DLD1 (cell line): ENCODE measurements around the gene HBG2.
"Not testable (repeated sequence)": the region's sequence is repeated elsewhere in the genome, so short reads cannot be mapped to it uniquely, and the experiment has no call there.

Experiments
- in situ Hi-C: cut with HindIII; loops from 2 replicates; pipeline ENCODE4 v1.10.0; 2017; ENCODE audit warnings: low sequenced_read_pairs

The HBG2 gene

DNA sequence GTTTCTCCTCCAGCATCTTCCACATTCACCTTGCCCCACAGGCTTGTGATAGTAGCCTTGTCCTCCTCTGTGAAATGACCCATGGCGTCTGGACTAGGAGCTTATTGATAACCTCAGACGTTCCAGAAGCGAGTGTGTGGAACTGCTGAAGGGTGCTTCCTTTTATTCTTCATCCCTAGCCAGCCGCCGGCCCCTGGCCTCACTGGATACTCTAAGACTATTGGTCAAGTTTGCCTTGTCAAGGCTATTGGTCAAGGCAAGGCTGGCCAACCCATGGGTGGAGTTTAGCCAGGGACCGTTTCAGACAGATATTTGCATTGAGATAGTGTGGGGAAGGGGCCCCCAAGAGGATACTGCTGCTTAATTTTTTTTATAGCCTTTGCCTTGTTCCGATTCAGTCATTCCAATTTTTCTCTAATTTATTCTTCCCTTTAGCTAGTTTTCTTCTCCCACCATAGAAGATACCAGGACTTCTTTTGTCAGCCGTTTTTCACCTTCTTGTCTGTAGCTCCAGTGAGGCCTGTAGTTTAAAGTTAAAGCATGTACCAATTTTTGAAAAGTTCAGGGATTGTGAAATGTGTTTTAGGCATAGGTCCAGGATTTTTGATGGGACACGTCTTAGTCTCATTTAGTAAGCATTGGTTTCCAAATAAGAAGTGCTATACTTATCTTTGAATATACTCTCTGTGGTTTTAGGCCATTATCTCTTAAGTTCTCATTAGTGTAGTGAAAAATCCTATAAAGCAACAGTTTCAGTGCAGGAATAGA is at the start of gene HBG2:
Gene HBG2 (minus strand): TSS at position 136 of the 768 bp plus-strand sequence. CDS start 53 bp downstream, at position 83.
- in situ Hi-C loops, result not testable (repeated sequence)

DNA sequence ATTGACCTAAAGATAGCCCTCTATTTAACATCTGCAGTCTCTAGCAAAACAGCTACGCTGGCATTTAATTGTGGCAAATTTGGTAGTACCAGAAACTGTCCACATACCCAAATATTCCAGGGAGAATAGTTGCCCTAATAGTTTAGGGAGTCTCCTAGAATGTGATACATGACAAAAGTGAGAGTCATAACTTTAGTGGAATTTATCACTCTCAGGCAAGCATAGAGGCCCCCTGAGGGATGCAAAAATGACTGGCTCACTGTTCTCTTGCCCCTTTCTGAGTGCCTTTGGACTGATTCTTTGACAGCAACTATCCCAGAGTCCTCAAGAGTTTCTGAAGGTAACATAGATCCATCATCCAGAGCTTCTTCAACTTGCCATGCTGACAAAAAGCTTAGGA is 49.5 kb upstream of the HBG2 start:
- in situ Hi-C loops, result no loop called here

DNA sequence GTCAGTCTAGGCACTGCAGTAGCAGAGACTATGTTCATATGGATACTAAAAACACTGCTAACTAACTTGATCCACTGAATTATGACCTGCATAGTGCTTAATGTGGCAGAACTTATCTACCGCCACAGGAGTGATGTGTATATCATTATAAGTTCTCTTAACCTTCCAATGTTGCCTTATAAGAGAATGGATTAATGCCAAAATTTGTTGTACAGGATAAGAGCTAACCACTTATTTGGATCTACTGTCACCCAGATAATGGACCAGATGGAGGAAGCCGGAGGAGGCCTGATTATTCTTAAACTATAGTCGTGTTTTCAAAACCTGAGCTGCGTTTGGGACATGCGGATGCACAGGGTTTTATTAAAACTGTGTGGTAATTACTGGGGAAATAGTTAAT is 49.0 kb upstream of the HBG2 start:
- in situ Hi-C loops, result no loop called here

DNA sequence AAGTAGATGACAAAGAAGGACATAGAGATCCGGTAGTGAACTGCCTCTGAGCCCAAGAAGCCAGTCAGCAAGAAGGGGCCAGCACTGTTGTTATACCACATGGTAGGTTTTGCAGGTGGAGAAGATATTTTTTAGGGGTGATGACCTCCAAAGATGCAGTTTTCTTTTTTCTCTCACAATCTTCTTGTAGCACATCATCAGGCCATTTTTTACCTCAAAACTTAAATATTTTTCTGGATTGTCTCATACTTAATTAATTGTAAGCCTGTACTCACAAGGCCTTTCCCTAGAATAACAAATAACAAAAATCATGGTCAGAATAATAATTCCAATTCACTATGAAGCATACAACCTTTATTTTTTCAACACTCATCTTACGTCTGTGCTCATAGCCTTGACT is 47.3 kb upstream of the HBG2 start, which contains the start of gene OR51B4:
Gene OR51B4 (minus strand): TSS at position 101 of the 400 bp plus-strand sequence. CDS start 0 bp downstream, at position 101.
- in situ Hi-C loops, result no loop called here

DNA sequence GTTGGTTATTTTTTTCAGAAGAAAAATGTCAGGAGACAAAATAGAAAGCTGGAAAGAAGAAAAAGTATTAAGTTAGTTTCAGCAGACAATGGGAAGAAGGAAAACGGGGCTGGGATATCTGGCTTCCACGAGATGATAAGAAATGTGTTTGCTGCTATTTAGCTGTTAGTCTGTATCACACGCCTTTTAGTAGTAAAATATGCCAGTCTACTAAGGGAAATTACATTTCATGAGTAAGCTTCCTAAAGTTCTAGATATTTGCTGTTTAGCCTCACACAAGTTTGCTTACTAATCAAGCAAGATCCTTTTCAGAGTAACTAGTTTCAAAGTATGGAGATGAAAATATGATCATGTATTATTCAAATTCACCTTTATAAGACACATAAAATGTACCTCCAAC is 45.7 kb upstream of the HBG2 start:
- in situ Hi-C loops, result no loop called here

DNA sequence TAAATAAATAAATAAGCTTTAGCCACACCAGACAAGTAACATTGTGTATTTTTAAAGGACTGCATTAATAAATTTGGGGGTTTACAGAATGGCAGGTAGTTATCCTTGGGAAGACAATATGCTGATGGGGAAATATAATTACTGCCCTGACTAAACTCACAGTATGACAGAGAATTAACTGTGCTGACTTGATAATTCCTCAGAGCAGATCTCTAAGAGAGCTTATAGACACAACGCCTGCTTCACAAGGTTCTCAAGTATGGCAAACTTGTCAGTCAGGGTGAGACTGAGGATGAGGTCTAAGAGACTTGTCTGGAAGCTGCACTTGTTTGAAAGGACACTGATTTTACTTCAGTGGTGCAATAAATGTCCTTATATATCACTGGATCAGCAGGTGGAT is 43.9 kb upstream of the HBG2 start:
- in situ Hi-C loops, result no loop called here

DNA sequence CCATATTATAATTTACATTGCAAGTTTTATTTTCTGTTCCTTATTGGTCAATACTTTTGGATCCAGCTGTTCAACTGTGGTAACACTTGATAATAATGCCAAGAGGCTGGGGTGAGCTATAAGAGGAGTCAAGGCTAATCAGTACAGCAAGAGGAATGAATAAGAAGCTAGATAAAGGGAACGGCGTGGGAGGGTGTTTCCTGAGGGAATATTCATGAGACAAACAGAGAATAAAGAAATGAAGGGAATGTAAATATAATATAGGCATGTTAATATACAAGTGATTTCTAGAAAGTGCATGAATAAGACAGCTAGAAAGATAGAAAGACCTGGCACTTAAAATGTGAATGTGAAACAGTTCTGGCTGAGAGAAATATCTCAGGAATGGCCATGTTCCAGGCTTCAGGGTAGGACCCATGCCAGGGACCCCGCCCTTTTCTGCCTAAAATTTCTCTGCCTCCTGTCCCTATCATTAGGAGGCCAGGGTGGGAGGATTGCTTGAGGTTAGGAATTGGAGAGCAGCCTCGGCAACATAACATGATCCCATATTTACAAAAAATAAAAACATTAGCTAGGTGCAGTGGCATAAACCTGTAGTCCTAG is 43.2 kb upstream of the HBG2 start:
- in situ Hi-C loops, result no loop called here

DNA sequence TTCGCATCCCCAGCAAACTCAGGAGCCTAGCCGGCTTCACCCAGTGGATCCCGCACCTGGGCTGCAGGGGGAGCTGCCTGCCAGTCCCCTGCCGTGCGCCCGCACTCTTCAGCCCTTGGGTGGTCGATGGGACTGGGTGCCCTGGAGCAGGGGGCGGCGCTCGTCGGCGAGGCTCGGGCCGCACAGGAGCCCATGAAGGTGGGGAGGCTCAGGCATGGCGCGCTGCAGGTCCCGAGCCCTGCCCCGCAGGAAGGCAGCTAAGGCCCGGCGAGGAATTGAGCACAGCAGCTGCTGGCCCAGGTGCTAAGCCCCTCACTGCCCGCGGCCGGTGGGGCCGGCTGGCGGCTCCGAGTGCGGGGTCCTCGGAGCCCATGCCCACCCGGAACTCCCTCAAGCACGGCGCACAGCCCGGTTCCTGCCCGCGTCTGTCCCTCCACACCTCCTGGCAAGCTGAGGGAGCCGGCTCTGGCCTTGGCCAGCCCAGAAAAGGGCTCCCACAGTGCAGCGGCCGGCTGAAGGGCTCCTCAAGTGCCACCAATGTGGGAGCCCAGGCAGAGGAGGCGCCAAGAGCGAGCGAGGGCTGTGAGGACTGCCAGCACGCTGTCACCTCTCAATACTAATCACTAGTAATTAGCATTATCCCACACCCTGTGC is 39.9 kb upstream of the HBG2 start:
- in situ Hi-C loops, result not testable (repeated sequence)

DNA sequence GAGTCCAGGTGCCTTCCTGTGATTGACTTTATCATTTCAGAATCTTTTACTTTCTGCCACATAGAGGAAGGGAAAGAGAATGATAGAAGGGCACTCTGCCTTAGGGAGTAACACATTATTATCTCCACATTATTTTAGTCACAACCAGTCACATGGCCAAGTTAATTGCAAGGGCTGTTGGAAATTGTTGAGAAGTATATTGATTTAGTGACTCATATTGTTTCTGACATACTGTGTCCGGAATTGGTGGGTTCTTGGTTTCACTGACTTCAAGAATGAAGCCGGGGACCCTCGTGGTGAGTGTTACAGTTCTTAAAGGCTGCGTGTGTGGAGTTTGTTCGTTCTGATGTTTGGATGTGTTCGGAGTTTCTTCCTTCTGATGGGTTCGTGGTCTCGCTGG is 38.4 kb upstream of the HBG2 start:
- in situ Hi-C loops, result no loop called here

DNA sequence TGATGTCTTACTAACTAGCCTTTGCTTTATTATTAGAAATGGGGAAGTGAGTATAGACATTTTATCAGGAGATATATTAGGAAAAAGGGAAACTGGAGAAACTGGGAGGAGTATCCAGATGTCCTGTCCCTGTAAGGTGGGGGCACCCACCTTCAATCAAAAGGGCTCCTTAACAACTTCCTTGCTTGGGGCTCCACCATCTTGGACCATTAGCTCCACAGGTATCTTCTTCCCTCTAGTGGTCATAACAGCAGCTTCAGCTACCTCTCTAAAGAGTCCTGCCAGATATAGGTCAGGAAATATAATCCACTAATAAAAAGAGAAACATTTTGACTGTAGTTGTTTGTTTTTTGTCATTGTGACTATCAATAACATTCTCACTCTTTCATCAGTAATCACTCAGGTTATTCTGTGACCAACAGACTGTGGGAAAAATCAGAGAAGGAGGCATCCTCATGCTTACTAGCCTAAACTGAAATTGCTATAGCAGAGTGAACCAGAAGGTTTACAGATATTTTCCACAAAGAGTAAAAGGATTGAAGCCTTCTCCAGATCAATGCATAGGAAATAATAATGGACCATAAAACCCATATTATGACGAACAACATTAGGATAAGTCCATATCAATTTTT is 36.7 kb upstream of the HBG2 start:
- in situ Hi-C loops, result no loop called here

DNA sequence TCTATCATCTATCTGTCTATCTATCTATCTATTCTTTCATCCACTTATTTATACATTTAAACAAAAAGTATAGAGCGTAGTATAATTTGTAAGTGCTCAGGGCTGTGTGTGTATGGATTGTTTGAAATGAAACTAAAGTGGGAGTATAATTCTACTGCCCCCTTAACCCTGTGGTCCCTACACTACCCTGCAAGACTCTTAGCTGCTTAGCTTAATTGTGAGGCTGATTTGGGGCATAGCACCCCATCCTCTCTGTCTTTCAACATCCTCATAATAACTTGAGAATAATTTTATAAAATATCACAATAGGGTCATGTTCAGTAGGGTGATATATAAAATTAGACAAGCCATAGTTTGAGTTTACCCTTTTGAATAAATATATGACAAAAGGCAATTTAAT is 35.5 kb upstream of the HBG2 start:
- in situ Hi-C loops, result no loop called here

DNA sequence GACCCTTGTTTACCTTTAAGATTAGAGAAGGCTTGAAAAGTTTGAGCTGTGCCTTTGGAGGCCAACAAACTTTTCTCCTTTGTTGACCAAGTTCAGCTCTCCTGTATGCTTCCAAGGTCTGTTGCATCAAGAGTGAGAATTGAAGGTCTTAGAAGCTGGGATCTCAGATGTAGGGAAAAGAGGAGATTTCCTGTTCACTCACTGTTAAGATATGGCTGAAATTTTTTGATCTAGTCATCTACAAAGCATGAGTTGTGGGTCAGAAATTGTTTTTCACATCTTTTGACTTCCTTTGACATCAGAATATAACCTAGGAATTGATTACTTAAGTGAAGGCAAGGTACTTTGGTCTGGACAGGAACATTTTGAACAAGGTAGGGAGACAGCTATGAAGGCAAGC is 35.1 kb upstream of the HBG2 start:
- in situ Hi-C loops, result no loop called here

DNA sequence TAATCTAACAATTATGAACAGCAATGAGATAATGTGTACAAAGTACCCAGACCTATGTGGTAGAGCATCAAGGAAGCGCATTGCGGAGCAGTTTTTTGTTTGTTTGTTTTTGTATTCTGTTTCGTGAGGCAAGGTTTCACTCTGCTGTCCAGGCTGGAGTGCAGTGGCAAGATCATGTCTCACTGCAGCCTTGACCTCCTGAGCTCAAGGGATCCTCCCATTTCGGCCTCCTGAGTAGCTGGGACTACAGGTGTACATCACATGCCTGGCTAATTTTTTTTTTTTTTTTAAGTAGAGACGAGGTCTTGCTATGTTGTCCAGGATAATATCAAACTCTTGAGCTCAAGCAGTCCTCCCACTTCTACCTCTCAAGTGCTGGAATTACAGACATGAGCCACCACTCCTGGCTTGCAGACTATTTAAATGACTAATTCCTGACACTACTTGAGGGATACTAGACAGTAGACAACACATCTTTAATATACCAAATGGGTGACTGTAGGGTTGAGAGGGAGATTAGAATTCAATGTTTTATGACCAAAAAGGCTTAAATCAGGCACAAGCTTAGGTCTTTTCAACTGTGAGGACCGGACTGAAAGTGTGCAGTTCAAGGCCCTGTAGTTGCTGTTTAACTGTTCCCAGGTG is 34.4 kb upstream of the HBG2 start:
- in situ Hi-C loops, result no loop called here

DNA sequence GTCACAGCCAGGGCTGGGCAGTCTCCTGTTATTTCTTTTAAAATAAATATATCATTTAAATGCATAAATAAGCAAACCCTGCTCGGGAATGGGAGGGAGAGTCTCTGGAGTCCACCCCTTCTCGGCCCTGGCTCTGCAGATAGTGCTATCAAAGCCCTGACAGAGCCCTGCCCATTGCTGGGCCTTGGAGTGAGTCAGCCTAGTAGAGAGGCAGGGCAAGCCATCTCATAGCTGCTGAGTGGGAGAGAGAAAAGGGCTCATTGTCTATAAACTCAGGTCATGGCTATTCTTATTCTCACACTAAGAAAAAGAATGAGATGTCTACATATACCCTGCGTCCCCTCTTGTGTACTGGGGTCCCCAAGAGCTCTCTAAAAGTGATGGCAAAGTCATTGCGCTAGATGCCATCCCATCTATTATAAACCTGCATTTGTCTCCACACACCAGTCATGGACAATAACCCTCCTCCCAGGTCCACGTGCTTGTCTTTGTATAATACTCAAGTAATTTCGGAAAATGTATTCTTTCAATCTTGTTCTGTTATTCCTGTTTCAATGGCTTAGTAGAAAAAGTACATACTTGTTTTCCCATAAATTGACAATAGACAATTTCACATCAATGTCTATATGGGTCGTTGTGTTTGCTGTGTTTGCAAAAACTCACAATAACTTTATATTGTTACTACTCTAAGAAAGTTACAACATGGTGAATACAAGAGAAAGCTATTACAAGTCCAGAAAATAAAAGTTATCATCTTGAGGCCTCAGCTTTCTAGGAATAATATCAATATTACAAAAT is 33.7 kb upstream of the HBG2 start:
- in situ Hi-C loops, result no loop called here

DNA sequence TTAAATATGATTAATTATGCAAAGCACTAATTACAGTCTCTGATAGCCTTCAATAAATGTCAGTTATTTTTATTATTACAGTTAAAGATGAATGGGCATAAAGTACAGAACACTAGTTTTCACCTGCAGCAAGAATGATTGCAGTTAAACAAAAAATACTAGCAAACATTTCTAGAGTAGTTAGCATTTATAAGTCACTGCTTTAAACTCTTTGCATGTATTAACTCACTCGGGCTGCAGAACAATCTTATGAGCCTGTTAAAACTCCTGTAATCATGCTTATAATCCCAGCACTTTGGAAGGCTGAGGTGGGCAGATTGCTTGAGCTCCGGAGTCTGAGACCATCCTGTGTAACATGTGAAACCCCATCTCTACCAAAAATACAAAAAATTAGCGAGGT is 32.3 kb upstream of the HBG2 start:
- in situ Hi-C loops, result no loop called here

DNA sequence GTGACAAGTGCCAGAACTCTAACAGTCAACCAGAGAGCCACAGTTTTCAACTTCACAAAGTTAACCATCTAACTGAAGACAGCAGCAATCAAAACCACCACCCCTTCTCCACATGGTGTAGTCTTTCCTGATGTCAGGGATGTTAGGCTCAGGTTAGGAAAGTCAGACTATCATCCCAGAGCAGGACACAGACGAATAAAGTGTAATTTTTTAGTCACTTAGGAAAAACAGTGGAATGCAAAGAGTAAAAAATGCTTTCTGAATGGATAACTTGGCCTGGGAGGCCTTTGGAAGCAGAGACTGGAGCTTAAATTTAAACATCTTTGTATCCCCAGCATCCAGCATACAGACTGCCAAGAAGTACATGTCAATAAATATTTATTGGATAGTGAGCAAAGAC is 31.8 kb upstream of the HBG2 start:
- in situ Hi-C loops, result no loop called here

DNA sequence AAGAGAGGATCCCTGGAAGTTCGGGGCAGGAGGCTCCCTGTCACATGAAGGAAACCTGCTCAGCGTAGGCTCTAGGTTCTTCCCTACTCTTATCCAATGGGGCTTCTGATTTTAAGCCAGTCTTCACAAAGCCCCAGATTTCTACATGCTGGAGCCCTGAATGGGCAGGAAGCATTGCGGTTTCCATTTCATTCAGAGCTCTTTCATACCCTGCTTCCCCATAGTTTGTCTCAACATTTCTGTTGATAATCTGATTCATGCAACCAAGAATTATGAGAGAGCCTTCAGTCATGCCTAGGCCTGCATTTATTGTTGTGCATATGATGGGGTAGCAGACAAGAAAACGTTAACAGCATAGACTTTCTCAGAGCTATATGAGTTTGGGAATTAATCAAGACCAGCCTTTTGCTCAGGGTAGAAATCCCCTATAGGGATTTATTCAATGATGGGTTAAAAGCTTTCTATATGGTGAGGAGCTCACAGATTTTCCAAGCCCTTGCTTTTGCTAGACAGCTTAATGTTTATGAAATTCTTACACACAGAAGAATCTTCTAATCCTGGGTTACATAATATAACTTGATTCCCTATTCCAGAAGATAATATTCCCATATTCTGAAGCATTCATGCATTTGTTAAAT is 31.2 kb upstream of the HBG2 start:
- in situ Hi-C loops, result no loop called here

DNA sequence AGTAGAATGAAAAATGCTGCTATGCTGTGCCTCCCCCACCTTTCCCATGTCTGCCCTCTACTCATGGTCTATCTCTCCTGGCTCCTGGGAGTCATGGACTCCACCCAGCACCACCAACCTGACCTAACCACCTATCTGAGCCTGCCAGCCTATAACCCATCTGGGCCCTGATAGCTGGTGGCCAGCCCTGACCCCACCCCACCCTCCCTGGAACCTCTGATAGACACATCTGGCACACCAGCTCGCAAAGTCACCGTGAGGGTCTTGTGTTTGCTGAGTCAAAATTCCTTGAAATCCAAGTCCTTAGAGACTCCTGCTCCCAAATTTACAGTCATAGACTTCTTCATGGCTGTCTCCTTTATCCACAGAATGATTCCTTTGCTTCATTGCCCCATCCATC is 30.1 kb upstream of the HBG2 start:
- in situ Hi-C loops, result no loop called here

DNA sequence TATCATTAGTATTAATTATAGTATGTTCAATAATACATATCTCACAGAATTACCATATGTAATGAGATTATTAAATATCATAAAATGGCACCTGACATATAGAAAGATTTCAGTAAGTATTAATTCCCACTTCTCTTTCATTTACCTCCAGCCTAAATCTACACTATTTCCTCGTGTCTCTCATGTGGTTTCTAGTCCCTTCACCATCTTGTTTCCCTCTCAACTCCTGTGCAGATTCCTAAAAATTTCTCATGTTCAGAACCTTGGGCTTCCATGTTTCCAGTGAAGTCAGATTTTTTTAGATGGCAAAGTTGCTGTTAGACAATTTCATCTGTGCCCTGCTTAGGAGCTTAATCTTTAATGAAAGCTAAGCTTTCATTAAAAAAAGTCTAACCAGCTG is 29.3 kb upstream of the HBG2 start:
- in situ Hi-C loops, result no loop called here

DNA sequence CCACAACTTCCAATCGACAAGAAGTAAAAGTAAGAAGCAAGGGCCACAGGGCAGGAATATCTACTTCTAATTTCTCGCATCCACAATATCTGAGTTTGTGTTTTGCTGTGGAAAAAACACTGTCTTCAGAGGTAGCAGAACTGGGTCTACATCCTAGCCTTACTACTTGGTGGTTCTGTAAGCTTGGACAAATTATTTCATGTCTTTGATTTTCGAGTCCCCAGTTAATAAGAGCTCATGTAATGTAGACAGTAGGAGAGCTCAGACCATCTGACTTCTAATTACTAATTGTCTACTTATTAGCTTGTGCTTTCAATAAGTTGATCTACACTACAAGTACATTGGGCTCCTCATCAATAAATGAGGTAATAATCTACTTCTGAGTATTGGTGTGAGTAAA is 28.5 kb upstream of the HBG2 start:
- in situ Hi-C loops, result no loop called here
